ENCODE measurements around the gene ACP6.
"Not testable (repeated sequence)": the region's sequence is repeated elsewhere in the genome, so short reads cannot be mapped to it uniquely, and the experiment has no call there.

The ACP6 gene

GRCh38 chr1:147618771-147619170, 51.6 kb downstream of the ACP6 start (continued):
- TF ChIP-seq ZNF521 (tag by site-specific recombination; IDR thresholded peaks at IDR 0.05): no peak
- TF ChIP-seq ZBTB8A (tag by site-specific recombination; IDR thresholded peaks at IDR 0.05): no peak
- TF ChIP-seq ZNF146 (tag by site-specific recombination; IDR thresholded peaks at IDR 0.05): no peak
- TF ChIP-seq, protein P1, sequence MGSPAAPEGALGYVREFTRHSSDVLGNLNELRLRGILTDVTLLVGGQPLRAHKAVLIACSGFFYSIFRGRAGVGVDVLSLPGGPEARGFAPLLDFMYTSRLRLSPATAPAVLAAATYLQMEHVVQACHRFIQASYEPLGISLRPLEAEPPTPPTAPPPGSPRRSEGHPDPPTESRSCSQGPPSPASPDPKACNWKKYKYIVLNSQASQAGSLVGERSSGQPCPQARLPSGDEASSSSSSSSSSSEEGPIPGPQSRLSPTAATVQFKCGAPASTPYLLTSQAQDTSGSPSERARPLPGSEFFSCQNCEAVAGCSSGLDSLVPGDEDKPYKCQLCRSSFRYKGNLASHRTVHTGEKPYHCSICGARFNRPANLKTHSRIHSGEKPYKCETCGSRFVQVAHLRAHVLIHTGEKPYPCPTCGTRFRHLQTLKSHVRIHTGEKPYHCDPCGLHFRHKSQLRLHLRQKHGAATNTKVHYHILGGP (tag by site-specific recombination; IDR thresholded peaks at IDR 0.05): no peak
- TF ChIP-seq KLF9 (tag by site-specific recombination; IDR thresholded peaks at IDR 0.05; ENCODE audit: low read depth): no peak

DNA sequence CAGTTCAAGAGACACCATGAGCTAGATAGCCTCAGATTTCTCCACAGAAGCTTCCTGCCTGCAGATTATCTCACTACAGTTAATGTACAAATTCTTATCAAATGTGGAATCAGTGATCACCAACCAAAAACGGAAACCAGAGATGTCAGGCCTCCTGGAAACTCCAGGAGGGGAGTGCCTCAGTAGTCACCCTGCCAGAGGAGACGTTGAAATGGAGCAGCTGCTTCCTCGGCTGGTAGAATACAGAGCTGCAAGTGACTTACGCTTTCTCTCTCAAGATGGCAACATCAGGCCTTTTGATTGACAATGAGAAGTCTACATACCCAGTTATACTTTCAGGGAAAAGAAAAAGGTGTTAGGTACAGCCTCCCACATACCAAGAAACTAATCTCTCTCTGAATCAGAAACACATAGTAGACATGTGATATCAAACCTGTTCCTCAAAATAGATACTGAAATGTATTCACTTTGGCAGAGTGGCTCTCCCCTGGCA, 52.2 kb downstream of the ACP6 start:
- ChIA-PET CTCF (interaction anchor here (1.1 kb wide), 1 partner anchor 9 kb away, joined by 3 read pairs; no protein-coding TSS in a partner anchor), POLR2A (no interaction called here)
- H3K36me3 ChIP-seq (ENCODE audit: control insufficient read depth in 2 of 2, insufficient read depth in 1 of 2, low read length in 2 of 2): peaks cover 26 to 99% of the 10 kb centered on the region in 2 experiments
- no peak for TF ChIP-seq ZFP37 (tag by site-specific recombination; IDR thresholded peaks at IDR 0.05)
- TF ChIP-seq ZNF48 (tag by site-specific recombination; IDR thresholded peaks at IDR 0.05): no peak
- no peak for TF ChIP-seq ZNF670 (tag by site-specific recombination; IDR thresholded peaks at IDR 0.05; ENCODE audit: low read depth)
- no peak for TF ChIP-seq BCL11B (tag by site-specific recombination; IDR thresholded peaks at IDR 0.05; ENCODE audit: low read depth)
- no peak for TF ChIP-seq ZNF324 (tag by site-specific recombination; IDR thresholded peaks at IDR 0.05)
- TF ChIP-seq CTCF (tag by site-specific recombination; IDR thresholded peaks at IDR 0.05): no peak
- TF ChIP-seq ZNF629 (tag by site-specific recombination; IDR thresholded peaks at IDR 0.05): no peak
- no peak for TF ChIP-seq GFI1B (tag by site-specific recombination; IDR thresholded peaks at IDR 0.05)
- TF ChIP-seq ZNF596 (tag by site-specific recombination; IDR thresholded peaks at IDR 0.05): no peak
- TF ChIP-seq ZNF121 (tag by site-specific recombination; IDR thresholded peaks at IDR 0.05): no peak
- no peak for TF ChIP-seq ZNF366 (tag by site-specific recombination; conservative IDR thresholded peaks at IDR 0.05)
- no peak for TF ChIP-seq ZNF133 (tag by site-specific recombination; IDR thresholded peaks at IDR 0.05)
- TF ChIP-seq, protein P2, sequence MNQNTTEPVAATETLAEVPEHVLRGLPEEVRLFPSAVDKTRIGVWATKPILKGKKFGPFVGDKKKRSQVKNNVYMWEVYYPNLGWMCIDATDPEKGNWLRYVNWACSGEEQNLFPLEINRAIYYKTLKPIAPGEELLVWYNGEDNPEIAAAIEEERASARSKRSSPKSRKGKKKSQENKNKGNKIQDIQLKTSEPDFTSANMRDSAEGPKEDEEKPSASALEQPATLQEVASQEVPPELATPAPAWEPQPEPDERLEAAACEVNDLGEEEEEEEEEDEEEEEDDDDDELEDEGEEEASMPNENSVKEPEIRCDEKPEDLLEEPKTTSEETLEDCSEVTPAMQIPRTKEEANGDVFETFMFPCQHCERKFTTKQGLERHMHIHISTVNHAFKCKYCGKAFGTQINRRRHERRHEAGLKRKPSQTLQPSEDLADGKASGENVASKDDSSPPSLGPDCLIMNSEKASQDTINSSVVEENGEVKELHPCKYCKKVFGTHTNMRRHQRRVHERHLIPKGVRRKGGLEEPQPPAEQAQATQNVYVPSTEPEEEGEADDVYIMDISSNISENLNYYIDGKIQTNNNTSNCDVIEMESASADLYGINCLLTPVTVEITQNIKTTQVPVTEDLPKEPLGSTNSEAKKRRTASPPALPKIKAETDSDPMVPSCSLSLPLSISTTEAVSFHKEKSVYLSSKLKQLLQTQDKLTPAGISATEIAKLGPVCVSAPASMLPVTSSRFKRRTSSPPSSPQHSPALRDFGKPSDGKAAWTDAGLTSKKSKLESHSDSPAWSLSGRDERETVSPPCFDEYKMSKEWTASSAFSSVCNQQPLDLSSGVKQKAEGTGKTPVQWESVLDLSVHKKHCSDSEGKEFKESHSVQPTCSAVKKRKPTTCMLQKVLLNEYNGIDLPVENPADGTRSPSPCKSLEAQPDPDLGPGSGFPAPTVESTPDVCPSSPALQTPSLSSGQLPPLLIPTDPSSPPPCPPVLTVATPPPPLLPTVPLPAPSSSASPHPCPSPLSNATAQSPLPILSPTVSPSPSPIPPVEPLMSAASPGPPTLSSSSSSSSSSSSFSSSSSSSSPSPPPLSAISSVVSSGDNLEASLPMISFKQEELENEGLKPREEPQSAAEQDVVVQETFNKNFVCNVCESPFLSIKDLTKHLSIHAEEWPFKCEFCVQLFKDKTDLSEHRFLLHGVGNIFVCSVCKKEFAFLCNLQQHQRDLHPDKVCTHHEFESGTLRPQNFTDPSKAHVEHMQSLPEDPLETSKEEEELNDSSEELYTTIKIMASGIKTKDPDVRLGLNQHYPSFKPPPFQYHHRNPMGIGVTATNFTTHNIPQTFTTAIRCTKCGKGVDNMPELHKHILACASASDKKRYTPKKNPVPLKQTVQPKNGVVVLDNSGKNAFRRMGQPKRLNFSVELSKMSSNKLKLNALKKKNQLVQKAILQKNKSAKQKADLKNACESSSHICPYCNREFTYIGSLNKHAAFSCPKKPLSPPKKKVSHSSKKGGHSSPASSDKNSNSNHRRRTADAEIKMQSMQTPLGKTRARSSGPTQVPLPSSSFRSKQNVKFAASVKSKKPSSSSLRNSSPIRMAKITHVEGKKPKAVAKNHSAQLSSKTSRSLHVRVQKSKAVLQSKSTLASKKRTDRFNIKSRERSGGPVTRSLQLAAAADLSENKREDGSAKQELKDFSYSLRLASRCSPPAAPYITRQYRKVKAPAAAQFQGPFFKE (tag by site-specific recombination; IDR thresholded peaks at IDR 0.05; ENCODE audit: borderline replicate concordance): no peak
- no peak for TF ChIP-seq WT1 (tag by site-specific recombination; IDR thresholded peaks at IDR 0.05)
- no peaks in the 10 kb centered on the region for H3K4me1 ChIP-seq (ENCODE audit: control insufficient read depth, insufficient read depth, low read length)
- H3K4me3 ChIP-seq (ENCODE audit: low read depth, low read length): no peak overlapping the region
- H3K27ac ChIP-seq (ENCODE audit: extremely low read depth, low read depth, low read length): no peak overlapping the region
- no peaks in the 10 kb centered on the region for H3K9me3 ChIP-seq (ENCODE audit: control insufficient read depth, insufficient read depth, low read depth, low read length)

- POLR2A ChIA-PET: not testable (repeated sequence)
These were observed 55.4 kb downstream of the ACP6 start for GRCh38 chr1:147614966-147615365.

More at GRCh38 chr1:147614966-147615365, 55.4 kb downstream of the ACP6 start:
- H3K4me1 ChIP-seq (ENCODE audit: control insufficient read depth, insufficient read depth, low read length); CTCF ChIA-PET; H3K4me3 ChIP-seq (ENCODE audit: low read depth, low read length); H3K27ac ChIP-seq (ENCODE audit: extremely low read depth, low read depth, low read length); H3K9me3 ChIP-seq (ENCODE audit: control insufficient read depth, insufficient read depth, low read depth, low read length): not testable (repeated sequence)
- peaks cover 27 to 97% of the 10 kb centered on the region in 2 experiments for H3K36me3 ChIP-seq (ENCODE audit: control insufficient read depth in 2 of 2, insufficient read depth in 1 of 2, low read length in 2 of 2)

All from HEK293 (cell line).